Kidney (tissue), 14 donors: ENCODE measurements around the gene CCNB1. TPM values are rescaled to one million over a fixed set of nuclear protein-coding genes. Genes with fewer than 3 reads are reported as not detected.
"Not testable (repeated sequence)": the region's sequence is repeated elsewhere in the genome, so short reads cannot be mapped to it uniquely, and the experiment has no call there.

Experiments
- DNase-seq, 5 donors: peaks; one replicate each; pipeline ENCODE4 v3.0.0-alpha.2; 2013 to 2020
- FAIRE-seq: peaks from 2 replicates; lab custom pipeline; 2012; peaks lifted over from hg19 to GRCh38; lab: Jason Lieb, UNC
- H3K27ac ChIP-seq, 2 donors: one replicate each; pipeline ENCODE4 v1.7.0; 2013; ENCODE audit warnings: low read depth in 2 of 2, low read length in 2 of 2, inconsistent platforms in 1 of 2
- H3K27me3 ChIP-seq: one replicate; pipeline ENCODE4 v1.7.1; 2013; ENCODE audit warnings: low read length, inconsistent platforms; ENCODE audit not compliant: control insufficient read depth, insufficient read depth
- H3K36me3 ChIP-seq, 3 donors: one replicate each; pipeline versions ENCODE4 v1.7.0 to v1.7.1; 2013; ENCODE audit warnings: low read length in 3 of 3, control low read depth in 1 of 3, inconsistent platforms in 1 of 3; ENCODE audit not compliant: insufficient read depth in 3 of 3, control insufficient read depth in 2 of 3
- H3K4me1 ChIP-seq, 3 donors: one replicate each; pipeline versions ENCODE4 v1.7.0 to v1.7.1; 2013; ENCODE audit warnings: low read length in 3 of 3, inconsistent platforms in 1 of 3, low read depth in 1 of 3; ENCODE audit not compliant: control insufficient read depth in 2 of 3, insufficient read depth in 2 of 3
- H3K4me3 ChIP-seq, 3 donors: one replicate each; pipeline versions ENCODE4 v1.7.0 to v1.8.1; 2013; ENCODE audit warnings: low read length in 3 of 3, control low read depth in 1 of 3, inconsistent platforms in 1 of 3
- H3K9ac ChIP-seq, 3 donors: one replicate each; pipeline versions ENCODE4 v1.7.0 to v1.7.1; 2013; ENCODE audit warnings: low read length in 3 of 3, control low read depth in 1 of 3, inconsistent platforms in 1 of 3
- H3K9me3 ChIP-seq, 3 donors: one replicate each; pipeline versions ENCODE4 v1.7.0 to v1.7.1; 2013; ENCODE audit warnings: low read length in 3 of 3, control low read depth in 1 of 3, inconsistent platforms in 1 of 3; ENCODE audit not compliant: control insufficient read depth in 2 of 3, insufficient read depth in 1 of 3
- intact Hi-C: fragments of 100-400 bp; cut with DNase I; formaldehyde crosslinking; loops from one replicate; pipeline ENCODE4 v1.11.1; 2022
- polyA plus RNA-seq: library from polyadenylated mRNA; stranded (reverse); fragments of 350-450 nt; fragmentation: Illumina TruSeq; extraction: RNeasy Lipid Tissue Mini Kit (QIAGEN cat#74804); gene quantifications from one replicate; pipeline ENCODE4 v1.2.3, GENCODE V29; 2014; ENCODE audit warnings: low read depth, low replicate concordance; ENCODE audit not compliant: insufficient read depth
- total RNA-seq: library from RNA; stranded (reverse); fragmentation: NEBNext Ultra II Directional; extraction: Animal tissue kit (Norgen Biotek cat#: 25700); gene quantifications from one replicate; pipeline ENCODE4 v1.2.1, GENCODE V29; 2021
- TF ChIP-seq, protein P1 (sequence below): IDR thresholded peaks from 3 replicates; pipeline ENCODE4 v1.5.1; 2012; ENCODE audit warnings: mild to moderate bottlenecking, moderate library complexity, borderline replicate concordance; ENCODE audit not compliant: insufficient read depth; ENCODE audit errors: extremely low read depth
- donor health status: control.
- donor health status: control.
- donor health status: control.
- donor health status: control.
- donor health status: control.
- donor health status: DM: yes; HTN: yes; CAD: no.
- donor health status: Normal renal cell carcinoma (clear cell type).

The CCNB1 gene
- total and polyA plus RNA-seq, 2 donors from 2014 or later = 5.1 to 5.9 TPM

DNA sequence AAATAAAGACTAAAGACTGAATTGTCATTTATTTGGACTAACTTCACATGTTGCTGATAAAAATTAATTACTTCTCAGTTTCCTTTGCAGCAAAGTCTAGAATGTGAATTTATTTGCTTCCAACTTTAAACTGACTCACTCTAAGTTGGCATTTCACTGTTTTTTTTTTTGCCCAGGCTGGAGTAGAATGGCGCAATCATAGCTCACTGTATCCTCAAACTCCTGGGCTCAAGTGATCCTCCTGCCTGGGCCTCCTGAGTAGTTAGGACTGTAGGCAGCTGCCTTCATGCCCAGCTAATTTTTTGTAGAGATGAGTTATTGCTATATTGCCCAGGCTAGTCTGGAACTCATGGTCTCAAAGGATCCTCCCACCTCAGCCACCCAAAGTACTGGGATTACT is 3.5 kb downstream of the CCNB1 start:
- Histone ChIP-seq H3K4me1 (peaks cover 0 to 10% (median 8%) of the 10 kb centered on the region in 3 donors), H3K4me3 (no peak overlapping the region), H3K27ac (no peak overlapping the region), H3K9me3 (no peaks in the 10 kb centered on the region), H3K36me3 (peaks cover 0 to 8% (median 5%) of the 10 kb centered on the region in 3 donors), H3K27me3 (no peaks in the 10 kb centered on the region), H3K9ac (no peak overlapping the region)
- TF ChIP-seq, protein P1, sequence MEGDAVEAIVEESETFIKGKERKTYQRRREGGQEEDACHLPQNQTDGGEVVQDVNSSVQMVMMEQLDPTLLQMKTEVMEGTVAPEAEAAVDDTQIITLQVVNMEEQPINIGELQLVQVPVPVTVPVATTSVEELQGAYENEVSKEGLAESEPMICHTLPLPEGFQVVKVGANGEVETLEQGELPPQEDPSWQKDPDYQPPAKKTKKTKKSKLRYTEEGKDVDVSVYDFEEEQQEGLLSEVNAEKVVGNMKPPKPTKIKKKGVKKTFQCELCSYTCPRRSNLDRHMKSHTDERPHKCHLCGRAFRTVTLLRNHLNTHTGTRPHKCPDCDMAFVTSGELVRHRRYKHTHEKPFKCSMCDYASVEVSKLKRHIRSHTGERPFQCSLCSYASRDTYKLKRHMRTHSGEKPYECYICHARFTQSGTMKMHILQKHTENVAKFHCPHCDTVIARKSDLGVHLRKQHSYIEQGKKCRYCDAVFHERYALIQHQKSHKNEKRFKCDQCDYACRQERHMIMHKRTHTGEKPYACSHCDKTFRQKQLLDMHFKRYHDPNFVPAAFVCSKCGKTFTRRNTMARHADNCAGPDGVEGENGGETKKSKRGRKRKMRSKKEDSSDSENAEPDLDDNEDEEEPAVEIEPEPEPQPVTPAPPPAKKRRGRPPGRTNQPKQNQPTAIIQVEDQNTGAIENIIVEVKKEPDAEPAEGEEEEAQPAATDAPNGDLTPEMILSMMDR = no peak
- intact Hi-C loops = no loop called here
- FAIRE-seq = no peak
- DNase-seq = no peak

DNA sequence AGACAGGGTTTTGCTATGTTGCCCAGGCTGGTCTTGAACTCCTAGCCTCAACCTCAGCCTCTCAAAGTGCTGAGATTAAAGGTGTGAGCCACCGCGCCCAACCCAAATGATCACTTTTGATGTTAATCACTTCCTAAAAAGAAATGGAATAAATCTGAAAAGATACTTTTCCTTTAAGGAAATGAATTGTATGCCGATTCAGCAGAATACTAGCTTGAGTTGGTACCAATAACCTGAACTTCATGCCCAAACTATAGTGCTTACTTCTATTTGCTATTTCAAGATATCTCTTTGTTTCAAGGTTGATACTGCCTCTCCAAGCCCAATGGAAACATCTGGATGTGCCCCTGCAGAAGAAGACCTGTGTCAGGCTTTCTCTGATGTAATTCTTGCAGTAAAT is 4.0 kb downstream of the CCNB1 start:
- no peaks in the 10 kb centered on the region for H3K27me3 ChIP-seq
- H3K4me1 ChIP-seq = peaks cover 0 to 10% (median 8%) of the 10 kb centered on the region in 3 donors
- no peaks in the 10 kb centered on the region for H3K9me3 ChIP-seq
- TF ChIP-seq, protein P1 = no peak
- H3K4me3 ChIP-seq = no peak overlapping the region
- intact Hi-C loops = no loop called here
- FAIRE-seq = no peak
- no peak for DNase-seq
- peaks cover 0 to 10% (median 5%) of the 10 kb centered on the region in 3 donors for H3K36me3 ChIP-seq
- H3K9ac ChIP-seq = no peak overlapping the region
- H3K27ac ChIP-seq = no peak overlapping the region

DNA sequence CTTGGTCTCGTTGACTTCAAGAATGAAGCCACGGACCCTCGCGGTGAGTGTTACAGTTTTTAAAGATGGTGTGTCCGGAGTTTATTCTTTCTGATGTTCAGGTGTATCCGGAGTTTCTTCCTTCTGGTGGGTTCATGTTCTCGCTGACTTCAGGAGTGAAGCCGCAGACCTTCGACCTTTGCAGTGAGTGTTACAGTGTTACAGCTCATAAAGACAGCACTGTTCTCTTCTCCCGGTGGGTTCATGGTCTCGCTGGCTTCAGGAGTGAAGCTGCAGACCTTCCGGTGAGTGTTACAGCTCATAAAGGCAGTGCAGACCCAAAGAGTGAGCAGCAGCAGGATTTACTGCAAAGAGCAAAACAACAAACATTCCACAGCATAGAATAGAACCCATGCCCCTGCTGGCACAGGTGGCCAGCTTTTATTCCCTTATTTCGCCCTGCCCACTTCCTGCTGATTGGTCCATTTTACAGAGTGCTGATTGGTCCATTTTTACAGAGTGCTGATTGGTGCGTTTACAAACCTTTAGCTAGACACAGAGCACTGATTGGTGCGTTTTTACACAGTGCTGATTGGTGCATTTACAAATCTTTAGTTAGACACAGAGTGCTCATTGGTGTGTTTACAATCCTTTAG is 14.8 kb downstream of the CCNB1 start:
- H3K4me1 ChIP-seq, H3K27ac ChIP-seq, H3K9ac ChIP-seq, H3K27me3 ChIP-seq, DNase-seq, H3K9me3 ChIP-seq, H3K4me3 ChIP-seq, H3K36me3 ChIP-seq, FAIRE-seq, intact Hi-C loops: not testable (repeated sequence)

DNA sequence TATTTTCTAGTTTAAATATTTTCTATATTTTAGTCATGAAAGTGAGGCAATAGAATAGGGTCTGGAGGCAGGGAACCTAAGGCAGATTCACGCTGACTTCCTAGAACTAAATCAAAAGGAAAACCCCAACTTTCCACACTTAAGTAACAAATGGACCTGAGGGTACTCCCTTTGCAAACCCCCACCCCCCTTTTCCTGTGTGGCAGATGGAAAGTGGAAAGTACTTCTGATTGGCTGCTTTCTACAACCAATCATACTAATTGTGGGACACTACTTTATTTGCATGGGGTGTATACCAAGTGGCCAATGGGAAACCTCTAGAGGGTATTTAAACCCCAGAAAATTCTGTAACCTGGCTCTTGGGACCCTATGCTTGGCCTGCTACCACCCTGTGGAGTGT is 17.7 kb downstream of the CCNB1 start:
- Histone ChIP-seq H3K4me3 (no peak overlapping the region), H3K9me3 (no peaks in the 10 kb centered on the region), H3K27me3 (no peaks in the 10 kb centered on the region), H3K9ac (no peak overlapping the region), H3K36me3 (no peaks in the 10 kb centered on the region), H3K27ac (no peak overlapping the region), H3K4me1 (peaks cover 0 to 5% (median 3%) of the 10 kb centered on the region in 3 donors)
- FAIRE-seq = no peak
- intact Hi-C loops = no loop called here
- no peak for DNase-seq
- TF ChIP-seq, protein P1 = no peak
